ENCODE data around the gene RALGAPA2.
"Not testable (repeated sequence)": the region's sequence is repeated elsewhere in the genome, so short reads cannot be mapped to it uniquely, and the experiment has no call there.

RALGAPA2 gene

DNA sequence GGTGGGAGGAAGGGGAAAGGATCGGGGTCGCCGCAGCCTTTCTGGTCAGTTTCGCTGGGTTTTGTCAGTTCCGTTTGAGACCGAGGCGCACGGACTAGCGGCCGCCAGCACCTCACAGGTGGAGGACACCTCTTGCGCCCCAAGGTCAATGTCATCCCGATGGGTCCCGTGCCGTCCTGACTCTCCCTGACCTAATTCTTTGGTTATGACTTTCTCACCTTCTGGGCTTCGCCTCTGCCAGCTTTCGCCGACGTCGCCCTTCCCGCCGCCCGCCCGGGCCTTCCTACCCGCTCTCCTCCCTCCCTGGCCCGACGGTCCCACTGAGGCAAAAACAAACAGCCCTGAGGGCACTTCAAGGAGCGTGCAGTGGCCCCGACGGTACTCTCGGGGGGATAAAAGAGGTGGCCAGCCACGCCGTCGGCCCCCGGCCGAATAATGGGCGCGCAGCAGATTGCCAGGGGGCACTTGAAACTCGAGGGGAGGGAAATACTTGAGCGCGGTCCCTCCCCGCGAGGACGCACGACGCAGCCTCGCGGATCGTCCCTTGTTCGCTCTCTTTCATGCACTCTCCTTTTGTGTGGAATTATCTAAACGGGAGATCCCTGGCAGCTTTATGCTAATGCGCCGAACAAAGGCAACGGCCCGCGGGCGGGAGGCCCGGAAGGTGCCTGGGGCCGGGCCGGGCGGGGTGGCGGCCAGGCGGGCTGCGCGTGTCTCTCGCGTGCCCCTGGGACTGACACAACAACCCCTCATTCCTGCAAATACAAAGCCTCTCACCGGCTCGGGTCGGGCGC is 348.4 kb downstream of the RALGAPA2 start:
- DNase-seq: no peak

DNA sequence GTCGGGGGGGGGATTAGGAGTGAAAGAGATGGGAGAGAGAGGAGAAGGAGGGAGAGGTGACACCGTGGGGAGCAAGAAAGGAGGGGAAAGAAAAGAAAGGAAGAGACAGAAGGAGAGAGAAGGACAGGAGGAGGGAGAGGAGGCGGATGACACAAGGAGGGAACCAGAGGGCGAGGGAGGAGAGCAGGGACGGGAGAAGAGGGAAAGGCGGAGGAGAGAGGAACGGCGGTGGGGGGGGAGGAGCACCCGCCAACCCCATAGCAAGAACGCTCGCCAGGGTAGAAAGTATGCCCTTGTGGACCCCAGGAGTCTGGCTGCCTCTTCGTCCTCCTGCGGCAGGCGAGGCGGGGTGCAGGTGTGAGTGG is 349.0 kb downstream of the RALGAPA2 start:
- no peak for DNase-seq

DNA sequence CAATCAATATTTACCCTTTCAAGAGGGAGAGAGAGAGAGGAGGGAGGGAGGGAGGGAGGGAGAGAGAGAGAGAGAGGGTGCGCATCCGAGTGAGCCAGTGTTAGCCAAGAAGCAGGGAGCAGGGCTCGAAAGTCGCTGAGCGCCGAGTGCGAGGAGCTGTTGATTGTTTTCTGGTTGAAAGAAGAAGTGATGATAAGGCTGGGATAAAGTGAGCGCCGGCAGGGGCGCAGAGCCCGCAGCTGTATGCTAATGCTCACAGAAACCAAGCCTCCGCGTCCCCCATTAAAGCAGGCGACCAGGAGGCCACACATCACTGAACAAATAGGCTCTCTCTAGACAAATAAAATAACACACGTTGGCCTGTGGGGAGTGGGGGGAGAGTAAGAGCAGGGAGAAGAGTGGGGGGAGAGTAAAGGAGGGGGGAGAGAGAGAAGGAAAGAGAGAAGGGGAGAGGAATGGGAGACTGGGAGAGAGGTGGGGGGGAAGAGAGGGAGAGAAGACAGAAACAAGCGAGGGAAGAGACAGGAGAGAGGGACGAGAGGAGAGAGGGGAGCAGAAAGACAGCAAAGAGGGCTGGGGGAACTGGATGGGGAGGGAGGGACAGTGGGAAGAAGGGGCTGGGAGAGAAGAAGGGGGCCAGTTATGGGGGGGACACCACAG is 349.5 kb downstream of the RALGAPA2 start:
- DNase-seq: no peak

DNA sequence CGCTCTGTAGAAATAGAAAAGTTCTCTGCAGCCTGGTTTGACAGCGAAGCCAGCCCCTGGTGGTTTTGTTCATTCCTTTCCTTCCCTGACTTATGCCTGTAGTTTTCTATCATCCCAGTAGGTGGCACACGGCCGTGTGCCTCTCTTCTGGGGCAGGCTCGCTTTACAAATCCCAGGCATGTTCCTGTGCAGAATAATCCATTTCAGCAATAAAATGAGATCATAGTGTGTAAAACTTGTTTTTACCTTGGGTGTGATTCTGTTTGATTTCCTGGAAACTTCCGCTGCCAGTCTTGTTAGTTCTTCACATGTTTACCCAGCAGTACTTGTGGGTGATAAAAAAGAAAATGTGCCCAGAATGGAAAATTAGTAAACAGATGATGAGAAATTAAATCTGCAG is 352.0 kb downstream of the RALGAPA2 start:
- DNase-seq: peak; percentile 85 to 91

DNA sequence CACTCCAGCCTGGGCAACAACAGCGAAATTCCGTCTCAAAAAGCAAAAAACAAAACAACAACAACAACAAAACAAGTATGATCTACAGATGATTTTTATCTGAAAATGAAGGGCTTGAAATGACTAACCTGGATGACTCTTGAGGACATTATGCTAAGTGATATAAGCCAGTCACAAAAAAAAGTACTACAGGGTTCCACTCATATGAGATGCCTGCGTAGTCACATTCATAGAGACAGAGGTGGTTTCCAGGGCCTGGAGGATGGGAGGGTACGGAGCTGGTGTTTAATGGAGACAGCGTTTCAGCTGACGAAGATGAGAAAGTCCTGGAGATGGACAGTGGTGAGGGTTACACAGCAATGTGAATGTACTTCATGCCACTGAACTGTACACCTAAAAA is 352.8 kb downstream of the RALGAPA2 start:
- DNase-seq: no peak

DNA sequence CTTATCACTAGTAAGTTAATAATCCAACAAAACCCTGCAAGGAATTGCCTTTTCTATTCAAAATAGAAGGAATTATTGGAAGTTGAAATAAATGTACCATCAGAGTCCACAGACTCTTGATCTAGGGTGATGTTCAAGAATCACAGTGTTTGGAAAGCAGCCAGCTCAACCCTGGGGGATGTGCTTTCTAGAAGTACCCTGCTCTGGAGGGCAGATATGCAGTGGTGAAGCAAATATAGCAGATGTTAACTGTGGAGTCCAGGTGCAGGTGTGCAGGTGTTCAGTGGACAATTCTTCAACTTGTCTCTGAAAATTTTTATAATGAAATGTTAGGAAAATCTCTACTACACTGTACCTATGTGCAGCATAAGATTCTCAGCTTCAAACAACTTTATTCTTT is 353.6 kb downstream of the RALGAPA2 start:
- no peak for DNase-seq

DNA sequence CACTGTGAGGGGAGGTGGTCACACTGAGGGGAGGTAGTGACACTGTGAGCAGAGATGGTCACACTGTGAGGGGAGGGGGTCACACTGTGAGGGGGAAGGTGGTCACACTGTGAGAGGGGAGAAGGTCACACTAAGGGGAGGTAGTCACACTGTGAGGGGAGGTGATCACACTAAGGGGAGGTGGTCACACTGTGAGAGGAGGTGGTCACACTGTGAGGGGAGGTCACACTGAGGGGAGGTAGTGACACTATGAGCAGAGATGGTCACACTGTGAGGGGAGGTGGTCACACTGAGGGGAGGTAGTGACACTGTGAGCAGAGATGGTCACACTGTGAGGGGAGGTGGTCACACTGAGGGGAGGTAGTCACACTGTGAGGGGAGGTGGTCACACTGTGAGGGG is 356.9 kb downstream of the RALGAPA2 start:
- not testable (repeated sequence) for DNase-seq

DNA sequence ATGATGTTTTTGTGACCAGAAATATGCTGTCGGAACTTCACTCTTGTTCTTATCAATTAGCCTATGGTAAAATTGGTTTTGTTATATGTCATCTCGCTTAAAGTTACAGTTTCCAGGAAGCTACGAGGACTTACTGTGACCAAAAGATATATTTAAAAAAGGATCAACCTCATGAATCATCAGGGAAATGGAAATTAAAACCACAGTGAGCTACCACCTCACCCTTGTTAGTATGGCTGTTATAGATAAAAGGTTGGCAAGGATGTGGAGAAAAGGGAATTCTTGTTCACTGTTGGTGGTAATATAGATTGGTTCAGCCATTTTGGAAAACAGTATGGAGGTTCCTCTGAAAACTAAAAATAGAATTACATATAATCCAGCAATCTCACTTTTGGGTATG is 358.9 kb downstream of the RALGAPA2 start:
- no peak for DNase-seq

DNA sequence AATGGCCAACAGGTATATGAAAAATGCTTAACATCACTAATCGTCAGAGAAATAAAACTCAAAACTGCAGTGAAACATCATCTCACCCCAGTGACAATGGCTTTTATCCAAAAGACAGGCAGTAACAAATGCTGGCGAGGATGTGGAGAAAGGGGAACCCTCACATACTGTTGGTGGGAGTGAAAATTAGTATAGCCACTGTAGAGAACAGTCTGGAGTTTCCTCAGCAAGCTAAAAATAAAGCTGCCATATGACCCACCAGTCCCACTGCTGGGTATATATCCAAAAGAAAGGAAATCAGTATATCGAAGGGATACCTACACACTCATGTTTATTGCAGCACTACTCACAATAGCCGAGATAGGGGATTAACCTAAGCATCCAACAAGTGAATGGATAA is 368.0 kb downstream of the RALGAPA2 start:
- DNase-seq: peak; percentile 12 to 24

DNA sequence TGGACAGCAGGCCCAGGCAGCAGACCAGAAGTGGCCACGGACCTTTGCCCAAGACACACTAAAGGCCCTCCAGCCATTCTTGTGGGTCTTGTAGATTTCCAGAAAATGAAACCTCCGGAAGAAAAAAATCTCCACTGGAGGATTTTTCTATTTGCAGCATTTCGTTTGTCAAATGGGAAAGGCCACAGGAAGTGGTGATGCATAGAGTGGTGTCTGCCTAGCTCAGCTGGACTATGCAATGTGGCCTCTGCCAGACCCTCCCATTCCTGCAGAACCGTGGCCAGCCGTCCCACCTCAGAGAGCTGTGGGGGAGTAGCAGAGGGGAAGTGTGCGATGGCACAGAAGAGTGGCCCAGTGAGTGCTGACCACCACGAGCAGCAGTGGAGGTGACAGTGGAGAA is 368.5 kb downstream of the RALGAPA2 start:
- DNase-seq: no peak

Data from Kasumi-1 (cell line).